Osteocyte (in vitro differentiated cells): ENCODE measurements around the gene MEX3B. TPM values are rescaled to one million over a fixed set of nuclear protein-coding genes. Genes with fewer than 3 reads are reported as not detected.

Experiments used
- DNase-seq: peaks from one replicate; pipeline ENCODE4 v3.0.0; 2021; ENCODE audit warnings: mixed read lengths; ENCODE audit not compliant: unreplicated experiment; ENCODE audit errors: extremely low spot score
- H3K27ac Mint-ChIP-seq: one replicate; pipeline ENCODE4 v1.8.0; 2021; ENCODE audit warnings: mild to moderate bottlenecking, mixed read lengths; ENCODE audit not compliant: unreplicated experiment
- H3K27me3 Mint-ChIP-seq: one replicate; pipeline ENCODE4 v1.8.0; 2021; ENCODE audit warnings: mixed read lengths; ENCODE audit not compliant: unreplicated experiment
- H3K36me3 Mint-ChIP-seq: one replicate; pipeline ENCODE4 v1.8.0; 2021; ENCODE audit warnings: mixed read lengths; ENCODE audit not compliant: unreplicated experiment
- H3K4me1 Mint-ChIP-seq: one replicate; pipeline ENCODE4 v1.8.0; 2021; ENCODE audit warnings: mixed read lengths; ENCODE audit not compliant: unreplicated experiment
- H3K4me3 Mint-ChIP-seq: one replicate; pipeline ENCODE4 v1.8.0; 2021; ENCODE audit warnings: mild to moderate bottlenecking, moderate library complexity, mixed read lengths; ENCODE audit not compliant: unreplicated experiment
- H3K9me3 Mint-ChIP-seq: one replicate; pipeline ENCODE4 v1.8.0; 2021; ENCODE audit warnings: mixed read lengths; ENCODE audit not compliant: unreplicated experiment
- CTCF ChIP-seq: fragments of 200-600 bp; sonication (generic); IDR thresholded peaks from 2 replicates; pipeline ENCODE4 v1.5.0; 2021; ENCODE audit warnings: antibody characterized with exemption, mild to moderate bottlenecking, moderate library complexity
- total RNA-seq: library from RNA; stranded (reverse); gene quantifications from 2 replicates; pipeline ENCODE4 v1.2.1, GENCODE V29; 2021

Gene MEX3B
- total RNA-seq, 1 donor from 2014 or later, result 22.7 TPM

GRCh38 chr15:82058517-82059204 lies 12.8 kb upstream of the MEX3B start:
- no peak overlapping the region for H3K4me3 Mint-ChIP-seq
- H3K27ac Mint-ChIP-seq, result no peak overlapping the region
- DNase-seq, result no peak
- H3K27me3 Mint-ChIP-seq, result peaks cover 30% of the 10 kb centered on the region
- no peak for TF ChIP-seq CTCF
- H3K4me1 Mint-ChIP-seq, result peaks cover 6% of the 10 kb centered on the region
- H3K36me3 Mint-ChIP-seq, result no peaks in the 10 kb centered on the region
- no peaks in the 10 kb centered on the region for H3K9me3 Mint-ChIP-seq

- Mint-ChIP-seq H3K9me3 (no peaks in the 10 kb centered on the region), H3K4me1 (peaks cover 6% of the 10 kb centered on the region), H3K27me3 (peaks cover 30% of the 10 kb centered on the region), H3K36me3 (no peaks in the 10 kb centered on the region), H3K4me3 (no peak overlapping the region), H3K27ac (no peak overlapping the region)
- DNase-seq, result no peak
- TF ChIP-seq CTCF, result no peak
These were observed 12.2 kb upstream of the MEX3B start for GRCh38 chr15:82058026-82058425.

GRCh38 chr15:82056958-82057823 lies 11.4 kb upstream of the MEX3B start:
- Mint-ChIP-seq H3K4me3 (no peak overlapping the region), H3K27ac (no peak overlapping the region), H3K36me3 (no peaks in the 10 kb centered on the region), H3K27me3 (peaks cover 28% of the 10 kb centered on the region), H3K9me3 (no peaks in the 10 kb centered on the region), H3K4me1 (peaks cover 6% of the 10 kb centered on the region)
- no peak for TF ChIP-seq CTCF
- no peak for DNase-seq

GRCh38 chr15:82052751-82053150 lies 6.9 kb upstream of the MEX3B start:
- no peaks in the 10 kb centered on the region for H3K9me3 Mint-ChIP-seq
- no peak overlapping the region for H3K4me3 Mint-ChIP-seq
- no peak overlapping the region for H3K27ac Mint-ChIP-seq
- DNase-seq, result no peak
- H3K27me3 Mint-ChIP-seq, result peaks cover 6% of the 10 kb centered on the region
- H3K36me3 Mint-ChIP-seq, result no peaks in the 10 kb centered on the region
- H3K4me1 Mint-ChIP-seq, result peaks cover 12% of the 10 kb centered on the region
- no peak for TF ChIP-seq CTCF

GRCh38 chr15:82051664-82052063 lies 5.8 kb upstream of the MEX3B start:
- no peak for TF ChIP-seq CTCF
- Mint-ChIP-seq H3K36me3 (no peaks in the 10 kb centered on the region), H3K4me1 (peaks cover 9% of the 10 kb centered on the region), H3K27ac (no peak overlapping the region), H3K4me3 (no peak overlapping the region), H3K9me3 (no peaks in the 10 kb centered on the region), H3K27me3 (no peaks in the 10 kb centered on the region)
- no peak for DNase-seq
